Right ventricle myocardium inferior (tissue), 1 donor: ENCODE results near the gene CCDC12. TPM values are rescaled to one million over a fixed set of nuclear protein-coding genes. Genes with fewer than 3 reads are reported as not detected.
A peak's percentile ranks its signal among the peaks of the same experiment; 100 is the strongest.
"Not testable (repeated sequence)": the region's sequence is repeated elsewhere in the genome, so short reads cannot be mapped to it uniquely, and the experiment has no call there.

Source experiments
- ATAC-seq: fragments of 200-7000 bp; cut with Tn5 transposase; one replicate; pipeline ENCODE4 v1.9.1; 2020; ENCODE audit warnings: mild to moderate bottlenecking, moderate library complexity
- DNase-seq: peaks from one replicate; pipeline ENCODE4 v3.0.0; 2021; ENCODE audit errors: missing footprints
- intact Hi-C: fragments of 100-400 bp; cut with DNase I; formaldehyde crosslinking; loops from one replicate; pipeline ENCODE4 v1.11.0; 2022
- total RNA-seq: library from RNA; stranded (reverse); fragmentation: NEBNext Ultra II Directional; extraction: Animal tissue kit (Norgen Biotek cat#: 25700); gene quantifications from one replicate; pipeline ENCODE4 v1.2.1, GENCODE V29; 2021
- donor health status: DM: no; HTN: yes; CAD: no; lungs with severe emphysema.

Gene CCDC12
- total RNA-seq, 1 donor from 2014 or later, result 26.3 TPM

- DNase-seq (no peak), ATAC-seq (peak; percentile 27)
- intact Hi-C loops, result loop anchor here (1.0 kb wide), 1 partner anchor 75 kb away; no protein-coding TSS in a partner anchor
These were observed 52.8 kb downstream of the CCDC12 start for GRCh38 chr3:46923559-46924350.

- intact Hi-C loops, result loop anchor here (1.0 kb wide), 1 partner anchor 75 kb away; no protein-coding TSS in a partner anchor
- no peak for ATAC-seq
- no peak for DNase-seq
These were observed 53.5 kb downstream of the CCDC12 start for GRCh38 chr3:46922871-46923558.

- intact Hi-C loops, result no loop called here
- DNase-seq (no peak), ATAC-seq (no peak)
These were observed 54.1 kb downstream of the CCDC12 start for GRCh38 chr3:46922426-46922825.

- DNase-seq (no peak), ATAC-seq (no peak)
- intact Hi-C loops, result no loop called here
These were observed 54.7 kb downstream of the CCDC12 start for GRCh38 chr3:46921871-46922271.

GRCh38 chr3:46921041-46921440, 55.5 kb downstream of the CCDC12 start:
- intact Hi-C loops, result no loop called here
- ATAC-seq (no peak), DNase-seq (peak; percentile 21)

- intact Hi-C loops, result no loop called here
- DNase-seq (no peak), ATAC-seq (no peak)
These were observed 57.9 kb downstream of the CCDC12 start for GRCh38 chr3:46918634-46919033.

- DNase-seq, result no peak
- ATAC-seq, result no peak
- intact Hi-C loops, result no loop called here
These were observed 58.3 kb downstream of the CCDC12 start for GRCh38 chr3:46918202-46918601.

- intact Hi-C loops, result no loop called here
- no peak for DNase-seq
- no peak for ATAC-seq
These were observed 59.3 kb downstream of the CCDC12 start for GRCh38 chr3:46917257-46917656.

GRCh38 chr3:46916799-46917198, 59.7 kb downstream of the CCDC12 start:
- intact Hi-C loops, result no loop called here
- DNase-seq (no peak), ATAC-seq (no peak)

- intact Hi-C loops, result no loop called here
- ATAC-seq (no peak), DNase-seq (no peak)
These were observed 60.3 kb downstream of the CCDC12 start for GRCh38 chr3:46916278-46916677.

- DNase-seq, result no peak
- no peak for ATAC-seq
- intact Hi-C loops, result no loop called here
These were observed 61.2 kb downstream of the CCDC12 start for GRCh38 chr3:46915297-46915822.

- intact Hi-C loops, result no loop called here
- ATAC-seq, result no peak
- no peak for DNase-seq
These were observed 61.7 kb downstream of the CCDC12 start for GRCh38 chr3:46914849-46915248.

- intact Hi-C loops, result no loop called here
- ATAC-seq (peak; percentile 33), DNase-seq (no peak)
These were observed 62.9 kb downstream of the CCDC12 start for GRCh38 chr3:46913644-46914043.

- intact Hi-C loops, result no loop called here
- no peak for ATAC-seq
- no peak for DNase-seq
These were observed 63.6 kb downstream of the CCDC12 start for GRCh38 chr3:46912986-46913385.

GRCh38 chr3:46910914-46911313, 65.6 kb downstream of the CCDC12 start:
- intact Hi-C loops, DNase-seq, ATAC-seq: not testable (repeated sequence)

- no peak for ATAC-seq
- DNase-seq, result no peak
- intact Hi-C loops, result no loop called here
These were observed 66.3 kb downstream of the CCDC12 start for GRCh38 chr3:46910166-46910760.

GRCh38 chr3:46909535-46910161, 66.9 kb downstream of the CCDC12 start:
- intact Hi-C loops, result loop anchor here (1.0 to 5.0 kb wide), 2 partner anchors 42 to 204 kb away; no protein-coding TSS in a partner anchor
- DNase-seq, result peak; percentile 88
- ATAC-seq, result peak; percentile 84

GRCh38 chr3:46908986-46909534, 67.5 kb downstream of the CCDC12 start:
- DNase-seq (no peak), ATAC-seq (peak; percentile 0)
- intact Hi-C loops, result loop anchor here (1.0 to 5.0 kb wide), 2 partner anchors 42 to 204 kb away; no protein-coding TSS in a partner anchor
